Prostate gland (tissue), 2 donors: Measurements from ENCODE around the gene SCLY. TPM values are rescaled to one million over a fixed set of nuclear protein-coding genes. Genes with fewer than 3 reads are reported as not detected.
A peak's percentile ranks its signal among the peaks of the same experiment; 100 is the strongest.

Source experiments
- DNase-seq: peaks from one replicate; pipeline ENCODE4 v3.0.0-alpha.2; 2019; ENCODE audit warnings: low spot score
- H3K27ac ChIP-seq, 2 donors: fragments of 200-600 bp; sonication (generic); 2 replicates each; pipeline ENCODE4 v1.5.1; 2017 to 2019
- H3K27me3 ChIP-seq: fragments of 200-600 bp; sonication (generic); replicated peaks from 2 replicates; pipeline ENCODE4 v1.5.1; 2019; ENCODE audit not compliant: insufficient read depth
- H3K36me3 ChIP-seq, 2 donors: fragments of 200-600 bp; sonication (generic); 1 replicate in 1 of 2; 2 replicates in 1 of 2; pipeline versions ENCODE4 v1.5.1 to v1.8.1; 2017 to 2019
- H3K4me1 ChIP-seq: fragments of 200-600 bp; sonication (generic); replicated peaks from 2 replicates; pipeline ENCODE4 v1.5.1; 2019
- H3K4me3 ChIP-seq, 2 donors: fragments of 200-600 bp; sonication (generic); 2 replicates each; pipeline ENCODE4 v1.5.1; 2017 to 2019
- H3K9me3 ChIP-seq: fragments of 200-600 bp; sonication (generic); 2 replicates; pipeline ENCODE4 v1.5.1; 2017
- CTCF ChIP-seq, 4 experiments: fragments of 200-600 bp in 2 of 4; fragments of 450-650 bp in 2 of 4; sonication (generic) in 2 of 4; IDR thresholded peaks; 1 replicate in 3 of 4; 2 replicates in 1 of 4; pipeline ENCODE4 v1.5.1; 2016 to 2019; ENCODE audit warnings: antibody characterized with exemption in 4 of 4, mild to moderate bottlenecking in 2 of 4, moderate library complexity in 2 of 4
- POLR2A ChIP-seq: fragments of 450-650 bp; IDR thresholded peaks from one replicate; pipeline ENCODE4 v1.6.1; 2016; ENCODE audit warnings: antibody characterized with exemption, mild to moderate bottlenecking
- POLR2AphosphoS5 ChIP-seq: sonication (generic); formaldehyde crosslinking; IDR thresholded peaks from one replicate; pipeline ENCODE4 v1.6.1; 2017; ENCODE audit warnings: antibody characterized with exemption
- WGBS: methylation state at CpG from one replicate; pipeline ENCODE4 v1.1.5; 2018; 5-methylcytosine and 5-hydroxymethylcytosine counted together
- intact Hi-C: fragments of 100-400 bp; cut with DNase I; formaldehyde crosslinking; loops from one replicate; pipeline ENCODE4 v1.14.2; 2022
- total RNA-seq, 2 donors: library from RNA; depleted of rRNA; stranded (reverse); fragments of >200 nt; gene quantifications; one replicate each; pipeline ENCODE4 v1.1.0, GENCODE V29; 2016

Gene SCLY
- total RNA-seq, 2 donors from 2014 or later, result 11.5 to 16.1 TPM

GRCh38 chr2:238080518-238080917 is 19.7 kb downstream of the SCLY start:
- no peak overlapping the region for H3K4me3 ChIP-seq
- WGBS, result 98% methylated on average over 15 of the region's 15 CpGs
- no peaks in the 10 kb centered on the region for H3K9me3 ChIP-seq
- H3K27me3 ChIP-seq, result no peaks in the 10 kb centered on the region
- no peaks in the 10 kb centered on the region for H3K36me3 ChIP-seq
- intact Hi-C loops, result no loop called here
- peak overlapping the region in 1 of 2 donors; percentile 29 for H3K27ac ChIP-seq
- no peaks in the 10 kb centered on the region for H3K4me1 ChIP-seq
- DNase-seq, result no peak
- TF ChIP-seq CTCF (IDR thresholded peaks at IDR 0.05), result no peak
- no peak for TF ChIP-seq POLR2A
- TF ChIP-seq POLR2AphosphoS5, result no peak

- no peak overlapping the region for H3K4me3 ChIP-seq
- no peaks in the 10 kb centered on the region for H3K27me3 ChIP-seq
- WGBS, result 93% methylated on average over 13 of the region's 13 CpGs
- DNase-seq, result no peak
- no peak for TF ChIP-seq POLR2A
- TF ChIP-seq POLR2AphosphoS5, result no peak
- TF ChIP-seq CTCF (IDR thresholded peaks at IDR 0.05), result no peak
- H3K36me3 ChIP-seq, result no peaks in the 10 kb centered on the region
- H3K27ac ChIP-seq, result no peak overlapping the region
- H3K4me1 ChIP-seq, result no peaks in the 10 kb centered on the region
- H3K9me3 ChIP-seq, result no peaks in the 10 kb centered on the region
- intact Hi-C loops, result no loop called here
Measured at GRCh38 chr2:238081150-238081549, 20.3 kb downstream of the SCLY start.

GRCh38 chr2:238081561-238081960 is 20.8 kb downstream of the SCLY start:
- Histone ChIP-seq H3K27me3 (no peaks in the 10 kb centered on the region), H3K36me3 (no peaks in the 10 kb centered on the region), H3K4me1 (no peaks in the 10 kb centered on the region), H3K9me3 (no peaks in the 10 kb centered on the region), H3K27ac (no peak overlapping the region), H3K4me3 (no peak overlapping the region)
- intact Hi-C loops, result no loop called here
- 95% methylated on average over 16 of the region's 16 CpGs for WGBS
- TF ChIP-seq POLR2AphosphoS5 (no peak), CTCF (IDR thresholded peaks at IDR 0.05) (no peak), POLR2A (no peak)
- DNase-seq, result no peak

- Histone ChIP-seq H3K27ac (no peak overlapping the region), H3K9me3 (no peaks in the 10 kb centered on the region), H3K36me3 (no peaks in the 10 kb centered on the region), H3K27me3 (no peaks in the 10 kb centered on the region), H3K4me1 (no peaks in the 10 kb centered on the region), H3K4me3 (no peak overlapping the region)
- no peak for DNase-seq
- intact Hi-C loops, result no loop called here
- WGBS, result 93% methylated on average over 16 of the region's 17 CpGs
- no peak for TF ChIP-seq POLR2AphosphoS5
- no peak for TF ChIP-seq CTCF (IDR thresholded peaks at IDR 0.05)
- TF ChIP-seq POLR2A, result no peak
Measured at GRCh38 chr2:238082151-238082550, 21.4 kb downstream of the SCLY start.

GRCh38 chr2:238082827-238083226 is 22.0 kb downstream of the SCLY start:
- H3K27me3 ChIP-seq, result no peaks in the 10 kb centered on the region
- no peak for TF ChIP-seq CTCF (IDR thresholded peaks at IDR 0.05)
- no peak for TF ChIP-seq POLR2AphosphoS5
- no peak for TF ChIP-seq POLR2A
- no peak overlapping the region for H3K27ac ChIP-seq
- intact Hi-C loops, result no loop called here
- H3K4me3 ChIP-seq, result no peak overlapping the region
- H3K4me1 ChIP-seq, result no peaks in the 10 kb centered on the region
- DNase-seq, result no peak
- 80% methylated on average over 7 of the region's 7 CpGs for WGBS
- H3K9me3 ChIP-seq, result no peaks in the 10 kb centered on the region
- H3K36me3 ChIP-seq, result no peaks in the 10 kb centered on the region
